Fibroblast of mammary gland (primary cell): ENCODE data around the gene DDAH1.
A peak's percentile ranks its signal among the peaks of the same experiment; 100 is the strongest.

Experiments used
- DNase-seq: peaks from one replicate; pipeline ENCODE4 v3.0.0-alpha.2; 2010; ENCODE audit warnings: low read depth
- H3K4me3 ChIP-seq: 2 replicates; pipeline ENCODE4 v1.5.1; 2011; ENCODE audit warnings: low read depth, mild to moderate bottlenecking, low read length, moderate library complexity; ENCODE audit not compliant: control insufficient read depth
- CTCF ChIP-seq: conservative IDR thresholded peaks from 2 replicates; pipeline ENCODE4 v1.5.1; 2011; ENCODE audit warnings: low read depth, low read length, inconsistent platforms; ENCODE audit not compliant: control insufficient read depth, insufficient read depth

The DDAH1 gene

GRCh38 chr1:85328713-85329397 lies 136.1 kb downstream of the DDAH1 start:
- TF ChIP-seq CTCF: no peak
- no peak overlapping the region for H3K4me3 ChIP-seq
- DNase-seq: peak; percentile 96

- no peak overlapping the region for H3K4me3 ChIP-seq
- DNase-seq: no peak
- no peak for TF ChIP-seq CTCF
Measured at GRCh38 chr1:85327759-85328158, 137.2 kb downstream of the DDAH1 start.

- no peak overlapping the region for H3K4me3 ChIP-seq
- DNase-seq: no peak
- no peak for TF ChIP-seq CTCF
Measured at GRCh38 chr1:85326851-85327250, 138.1 kb downstream of the DDAH1 start.

- no peak overlapping the region for H3K4me3 ChIP-seq
- no peak for DNase-seq
- TF ChIP-seq CTCF: no peak
Measured at GRCh38 chr1:85326336-85326735, 138.6 kb downstream of the DDAH1 start.

GRCh38 chr1:85325920-85326319 lies 139.0 kb downstream of the DDAH1 start:
- no peak for TF ChIP-seq CTCF
- no peak overlapping the region for H3K4me3 ChIP-seq
- DNase-seq: no peak

- DNase-seq: no peak
- no peak for TF ChIP-seq CTCF
- no peak overlapping the region for H3K4me3 ChIP-seq
Measured at GRCh38 chr1:85323770-85324169, 141.2 kb downstream of the DDAH1 start.

GRCh38 chr1:85322655-85323054 lies 142.3 kb downstream of the DDAH1 start:
- TF ChIP-seq CTCF: no peak
- no peak overlapping the region for H3K4me3 ChIP-seq
- DNase-seq: peak; percentile 74
